Transverse colon (tissue), 4 donors: ENCODE data around the gene COBLL1. TPM values are rescaled to one million over a fixed set of nuclear protein-coding genes. Genes with fewer than 3 reads are reported as not detected.

Experiments
- DNase-seq: peaks from one replicate; pipeline ENCODE4 v3.0.0-alpha.2; 2019
- H3K27ac ChIP-seq, 4 donors: fragments of 200-600 bp; sonication (generic); 2 replicates each; pipeline ENCODE4 v1.5.1; 2016 to 2018; ENCODE audit warnings: inconsistent platforms in 4 of 4
- H3K27me3 ChIP-seq: fragments of 200-600 bp; sonication (generic); 2 replicates; pipeline ENCODE4 v1.5.1; 2017; ENCODE audit warnings: inconsistent platforms
- H3K36me3 ChIP-seq, 4 donors: fragments of 200-600 bp; sonication (generic); 2 replicates each; pipeline ENCODE4 v1.5.1; 2017 to 2019; ENCODE audit warnings: inconsistent platforms in 4 of 4
- H3K4me1 ChIP-seq, 4 donors: fragments of 200-600 bp; sonication (generic); 2 replicates each; pipeline ENCODE4 v1.5.1; 2017 to 2020; ENCODE audit warnings: inconsistent platforms in 4 of 4
- H3K4me3 ChIP-seq, 4 donors: fragments of 200-600 bp; sonication (generic); 1 replicate in 1 of 4; 2 replicates in 3 of 4; pipeline versions ENCODE4 v1.5.1 to v1.6.1; 2017 to 2019; ENCODE audit warnings: inconsistent platforms in 4 of 4
- H3K9me3 ChIP-seq, 2 donors: fragments of 200-600 bp; sonication (generic); 2 replicates each; pipeline ENCODE4 v1.5.1; 2017 to 2019; ENCODE audit warnings: inconsistent platforms in 2 of 2
- EP300 ChIP-seq: sonication (generic); formaldehyde crosslinking; IDR thresholded peaks from one replicate; pipeline ENCODE4 v1.6.1; 2017; ENCODE audit warnings: antibody characterized with exemption, low read depth
- POLR2A ChIP-seq: fragments of 450-650 bp; IDR thresholded peaks from one replicate; pipeline ENCODE4 v1.6.1; 2016; ENCODE audit warnings: antibody characterized with exemption, mild to moderate bottlenecking, moderate library complexity
- POLR2AphosphoS5 ChIP-seq, 3 donors: sonication (generic); formaldehyde crosslinking; IDR thresholded peaks; one replicate each; pipeline ENCODE4 v1.6.1; 2016; ENCODE audit warnings: antibody characterized with exemption in 3 of 3
- WGBS, 2 donors: methylation state at CpG; one replicate each; pipeline ENCODE4 v1.1.5; 2018; ENCODE audit warnings: low coverage in 1 of 2; 5-methylcytosine and 5-hydroxymethylcytosine counted together
- in situ Hi-C, 4 donors: fragments of 200-750 bp; cut with MboI; loops; one replicate each; pipeline versions ENCODE4 v1.15.0 to v1.15.1; 2017; ENCODE audit warnings: low sequenced_read_pairs in 3 of 4, low pct_ligation_motif_present in 1 of 4, low pct_unique_long_range_greater_than_20kb in 1 of 4
- intact Hi-C: fragments of 100-400 bp; cut with DNase I; formaldehyde crosslinking; loops from one replicate; pipeline ENCODE4 v1.15.1; 2023; ENCODE audit warnings: low total_unique reads
- total RNA-seq, 4 donors: library from RNA; depleted of rRNA; stranded (reverse); fragments of >200 nt; gene quantifications; one replicate each; pipeline ENCODE4 v1.1.0, GENCODE V29; 2016
- TF ChIP-seq, protein P1 (sequence below), 5 experiments: fragments of 200-600 bp in 3 of 5; fragments of 450-650 bp in 2 of 5; sonication (generic) in 3 of 5; IDR thresholded peaks; 1 replicate in 2 of 5; 2 replicates in 3 of 5; pipeline ENCODE4 v1.5.1; 2016 to 2017; ENCODE audit warnings: antibody characterized with exemption in 5 of 5, inconsistent platforms in 3 of 5, mild to moderate bottlenecking in 2 of 5, moderate library complexity in 1 of 5

Gene COBLL1
- total RNA-seq, 4 donors from 2014 or later: 21.7 to 129 (median 30.7) TPM

GRCh38 chr2:164722616-164723338, 118.8 kb downstream of the COBLL1 start:
- Histone ChIP-seq H3K27ac (no peak overlapping the region), H3K36me3 (no peaks in the 10 kb centered on the region), H3K4me3 (no peak overlapping the region), H3K4me1 (no peaks in the 10 kb centered on the region), H3K27me3 (no peaks in the 10 kb centered on the region), H3K9me3 (no peaks in the 10 kb centered on the region)
- in situ Hi-C loops: loop anchor here in 1 of 4 donors (25.0 kb wide), 1 partner anchor 160 kb away; no protein-coding TSS in a partner anchor
- 60 to 63% methylated on average over 2 of the region's 2 CpGs for WGBS, 2 donors
- intact Hi-C loops: no loop called here
- TF ChIP-seq, protein P1, sequence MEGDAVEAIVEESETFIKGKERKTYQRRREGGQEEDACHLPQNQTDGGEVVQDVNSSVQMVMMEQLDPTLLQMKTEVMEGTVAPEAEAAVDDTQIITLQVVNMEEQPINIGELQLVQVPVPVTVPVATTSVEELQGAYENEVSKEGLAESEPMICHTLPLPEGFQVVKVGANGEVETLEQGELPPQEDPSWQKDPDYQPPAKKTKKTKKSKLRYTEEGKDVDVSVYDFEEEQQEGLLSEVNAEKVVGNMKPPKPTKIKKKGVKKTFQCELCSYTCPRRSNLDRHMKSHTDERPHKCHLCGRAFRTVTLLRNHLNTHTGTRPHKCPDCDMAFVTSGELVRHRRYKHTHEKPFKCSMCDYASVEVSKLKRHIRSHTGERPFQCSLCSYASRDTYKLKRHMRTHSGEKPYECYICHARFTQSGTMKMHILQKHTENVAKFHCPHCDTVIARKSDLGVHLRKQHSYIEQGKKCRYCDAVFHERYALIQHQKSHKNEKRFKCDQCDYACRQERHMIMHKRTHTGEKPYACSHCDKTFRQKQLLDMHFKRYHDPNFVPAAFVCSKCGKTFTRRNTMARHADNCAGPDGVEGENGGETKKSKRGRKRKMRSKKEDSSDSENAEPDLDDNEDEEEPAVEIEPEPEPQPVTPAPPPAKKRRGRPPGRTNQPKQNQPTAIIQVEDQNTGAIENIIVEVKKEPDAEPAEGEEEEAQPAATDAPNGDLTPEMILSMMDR (IDR thresholded peaks at IDR 0.05): no peak
- TF ChIP-seq POLR2AphosphoS5 (IDR thresholded peaks at IDR 0.05) (no peak), POLR2A (no peak), EP300 (no peak)
- no peak for DNase-seq

GRCh38 chr2:164721430-164721829, 120.2 kb downstream of the COBLL1 start:
- H3K27ac ChIP-seq: no peak overlapping the region
- H3K9me3 ChIP-seq: no peaks in the 10 kb centered on the region
- H3K4me1 ChIP-seq: no peaks in the 10 kb centered on the region
- no peak for DNase-seq
- WGBS, 2 donors: 67 to 89% methylated on average over 1 of the region's 1 CpG
- in situ Hi-C loops: loop anchor here in 1 of 4 donors (25.0 kb wide), 1 partner anchor 159 kb away; no protein-coding TSS in a partner anchor
- TF ChIP-seq POLR2A: no peak
- no peak for TF ChIP-seq POLR2AphosphoS5 (IDR thresholded peaks at IDR 0.05)
- TF ChIP-seq, protein P1 (IDR thresholded peaks at IDR 0.05): no peak
- no peak for TF ChIP-seq EP300
- H3K36me3 ChIP-seq: no peaks in the 10 kb centered on the region
- no peak overlapping the region for H3K4me3 ChIP-seq
- intact Hi-C loops: no loop called here
- H3K27me3 ChIP-seq: no peaks in the 10 kb centered on the region

DNA sequence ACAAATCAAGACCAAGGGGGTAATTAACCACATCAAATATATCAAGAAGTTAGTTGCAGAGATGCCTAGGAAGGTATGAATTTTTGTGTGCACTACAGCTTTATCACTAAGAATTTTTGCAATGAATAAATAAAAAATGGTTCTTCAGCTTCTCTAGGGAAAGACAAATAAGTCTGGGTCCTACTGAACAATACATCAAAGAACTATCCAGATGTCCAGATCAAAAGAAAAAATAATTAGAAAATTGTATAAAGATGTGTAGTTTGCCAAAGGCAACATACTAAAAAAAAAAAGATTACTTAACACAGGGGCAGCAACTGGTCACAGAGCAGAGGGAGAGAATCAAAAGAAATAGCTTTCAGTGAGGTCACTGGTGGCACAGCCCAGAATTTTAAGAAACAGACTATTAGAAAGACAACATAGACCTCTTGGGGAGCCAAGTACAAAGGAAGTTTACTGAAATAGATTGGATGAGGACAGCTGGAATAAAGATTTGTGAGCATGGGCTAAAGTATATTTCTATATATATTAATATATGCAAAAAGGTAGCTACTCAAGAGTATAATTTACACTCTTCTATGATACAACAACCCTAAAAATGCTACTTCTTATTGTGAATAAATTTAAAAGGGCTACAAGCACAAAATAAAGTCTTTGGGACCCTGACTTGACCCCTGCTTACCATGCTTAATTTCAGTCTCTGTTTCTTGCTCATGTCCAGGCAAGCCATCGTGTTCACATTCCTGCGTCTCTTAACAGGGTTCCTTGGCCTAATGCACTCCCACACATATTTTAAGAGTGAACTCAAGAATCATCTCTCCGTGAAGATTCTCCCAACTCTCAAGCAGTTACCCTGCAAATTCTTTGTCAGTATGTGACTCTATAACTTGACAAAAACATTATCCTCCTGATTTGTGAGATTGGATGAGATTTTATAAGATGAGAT, 121.4 kb downstream of the COBLL1 start:
- Histone ChIP-seq H3K9me3 (no peaks in the 10 kb centered on the region), H3K27me3 (no peaks in the 10 kb centered on the region), H3K36me3 (no peaks in the 10 kb centered on the region), H3K27ac (no peak overlapping the region), H3K4me1 (no peaks in the 10 kb centered on the region), H3K4me3 (no peak overlapping the region)
- in situ Hi-C loops: loop anchor here in 1 of 4 donors (25.0 kb wide), 1 partner anchor 158 kb away; no protein-coding TSS in a partner anchor
- intact Hi-C loops: no loop called here
- TF ChIP-seq POLR2A (no peak), EP300 (no peak), POLR2AphosphoS5 (IDR thresholded peaks at IDR 0.05) (no peak)
- TF ChIP-seq, protein P1 (IDR thresholded peaks at IDR 0.05): no peak
- DNase-seq: no peak
- WGBS, 2 donors: 74 to 86% methylated on average over 3 of the region's 3 CpGs
